GM12873 (cell line): ENCODE measurements around the gene UMODL1.

Experiments used
- TF ChIP-seq, protein P1 (sequence below): IDR thresholded peaks from 2 replicates; pipeline ENCODE4 v1.5.1; 2012; ENCODE audit warnings: low read depth, mild to moderate bottlenecking, moderate library complexity, low read length, control low read depth; ENCODE audit not compliant: insufficient read depth; ENCODE audit errors: missing control alignments

UMODL1 gene

DNA sequence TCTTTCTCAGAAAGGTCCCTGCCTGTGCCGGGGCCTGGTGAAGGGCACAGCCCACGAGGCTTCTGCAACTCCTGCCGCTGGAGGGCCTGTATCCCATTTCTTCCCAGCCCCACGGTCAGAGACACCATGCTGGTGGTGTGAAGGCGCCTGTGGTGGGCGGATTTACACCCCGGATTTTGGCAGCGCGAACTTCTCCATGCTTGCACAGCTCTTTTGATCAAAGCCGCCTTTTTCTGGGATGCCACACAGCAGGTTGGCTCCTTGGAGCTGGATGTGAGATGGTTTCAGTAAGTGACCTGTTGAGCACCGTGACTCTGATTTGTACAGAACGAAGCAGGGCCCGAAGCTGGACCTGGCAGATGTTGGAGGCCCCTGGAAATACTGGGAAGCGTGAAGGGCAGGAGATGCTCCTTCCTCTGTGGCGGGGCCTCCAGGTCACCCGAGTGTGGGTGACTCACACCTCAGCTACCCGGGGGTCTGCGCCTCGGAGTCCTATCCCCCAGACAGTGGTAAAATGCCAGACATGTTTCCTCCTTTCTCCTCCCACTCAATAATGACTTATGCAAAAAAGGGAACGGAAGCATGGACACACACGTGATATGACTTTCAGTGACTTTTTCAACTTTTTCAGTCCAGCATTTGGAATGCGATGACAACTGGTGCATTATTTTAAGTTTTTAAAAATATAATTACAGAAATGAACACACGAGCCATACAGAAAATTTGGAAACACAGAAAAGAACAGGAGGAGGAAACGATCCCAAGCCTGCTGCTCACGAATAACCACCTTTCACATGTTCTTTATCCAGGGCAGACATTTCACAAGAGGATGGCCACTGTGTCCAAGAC, 9.0 kb downstream of the UMODL1 start:
- TF ChIP-seq, protein P1, sequence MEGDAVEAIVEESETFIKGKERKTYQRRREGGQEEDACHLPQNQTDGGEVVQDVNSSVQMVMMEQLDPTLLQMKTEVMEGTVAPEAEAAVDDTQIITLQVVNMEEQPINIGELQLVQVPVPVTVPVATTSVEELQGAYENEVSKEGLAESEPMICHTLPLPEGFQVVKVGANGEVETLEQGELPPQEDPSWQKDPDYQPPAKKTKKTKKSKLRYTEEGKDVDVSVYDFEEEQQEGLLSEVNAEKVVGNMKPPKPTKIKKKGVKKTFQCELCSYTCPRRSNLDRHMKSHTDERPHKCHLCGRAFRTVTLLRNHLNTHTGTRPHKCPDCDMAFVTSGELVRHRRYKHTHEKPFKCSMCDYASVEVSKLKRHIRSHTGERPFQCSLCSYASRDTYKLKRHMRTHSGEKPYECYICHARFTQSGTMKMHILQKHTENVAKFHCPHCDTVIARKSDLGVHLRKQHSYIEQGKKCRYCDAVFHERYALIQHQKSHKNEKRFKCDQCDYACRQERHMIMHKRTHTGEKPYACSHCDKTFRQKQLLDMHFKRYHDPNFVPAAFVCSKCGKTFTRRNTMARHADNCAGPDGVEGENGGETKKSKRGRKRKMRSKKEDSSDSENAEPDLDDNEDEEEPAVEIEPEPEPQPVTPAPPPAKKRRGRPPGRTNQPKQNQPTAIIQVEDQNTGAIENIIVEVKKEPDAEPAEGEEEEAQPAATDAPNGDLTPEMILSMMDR, result no peak

DNA sequence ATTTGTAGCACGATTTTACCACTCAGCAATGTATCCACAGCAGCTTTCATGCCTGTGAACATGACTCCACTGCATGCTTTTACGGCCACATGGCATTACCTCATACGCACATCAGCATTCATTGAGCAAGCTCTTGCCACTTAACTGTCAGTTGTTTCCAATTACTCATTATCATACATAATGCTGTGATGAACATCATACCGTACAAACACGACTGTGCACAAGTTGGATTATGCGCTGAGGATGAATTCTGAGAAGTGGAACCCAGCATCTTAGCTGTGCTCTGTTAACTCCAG, 9.6 kb downstream of the UMODL1 start:
- TF ChIP-seq, protein P1, result no peak

DNA sequence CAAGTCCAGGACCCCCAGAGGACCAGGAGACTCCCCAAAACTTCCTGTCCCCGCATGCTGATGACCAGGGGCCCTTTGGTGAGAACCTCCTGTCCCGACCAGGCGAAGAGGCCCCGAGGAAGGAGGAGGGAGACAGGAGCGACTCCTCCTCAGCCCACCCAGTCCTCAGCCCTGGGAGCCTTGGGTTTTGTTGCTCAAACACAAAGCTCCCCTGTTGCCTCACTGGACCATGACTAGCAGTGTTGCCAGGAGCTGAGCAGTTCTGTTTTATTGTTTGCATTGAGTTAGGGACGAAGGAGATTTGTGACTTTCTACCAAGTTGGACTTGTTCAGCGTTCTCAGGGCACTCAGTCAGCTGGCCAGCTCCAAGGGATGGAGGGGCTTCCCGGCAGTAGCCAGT, 10.0 kb downstream of the UMODL1 start:
- TF ChIP-seq, protein P1, result no peak

DNA sequence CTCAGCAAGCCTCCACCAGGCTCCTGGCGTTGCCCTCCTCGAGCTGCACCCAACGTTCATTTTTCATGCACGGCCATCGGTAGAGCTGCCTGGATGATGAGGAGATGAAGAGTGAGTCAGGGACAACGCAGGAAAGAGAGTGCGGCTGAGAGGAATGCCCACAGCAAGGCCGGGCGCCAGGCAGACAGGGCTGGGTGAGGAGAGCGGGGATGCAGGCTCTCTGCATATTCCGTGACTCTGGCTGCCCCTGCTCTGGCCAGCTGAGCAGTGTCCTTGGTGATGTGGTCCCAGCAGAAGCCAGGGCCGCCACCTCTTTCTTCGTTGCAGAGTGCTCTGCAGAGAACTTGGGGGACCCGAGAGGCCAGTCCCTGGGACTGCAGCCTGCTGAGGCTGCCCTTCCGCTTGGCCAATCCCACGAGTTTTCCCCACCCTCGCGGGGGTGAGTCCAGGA, 10.8 kb downstream of the UMODL1 start:
- TF ChIP-seq, protein P1, result no peak

DNA sequence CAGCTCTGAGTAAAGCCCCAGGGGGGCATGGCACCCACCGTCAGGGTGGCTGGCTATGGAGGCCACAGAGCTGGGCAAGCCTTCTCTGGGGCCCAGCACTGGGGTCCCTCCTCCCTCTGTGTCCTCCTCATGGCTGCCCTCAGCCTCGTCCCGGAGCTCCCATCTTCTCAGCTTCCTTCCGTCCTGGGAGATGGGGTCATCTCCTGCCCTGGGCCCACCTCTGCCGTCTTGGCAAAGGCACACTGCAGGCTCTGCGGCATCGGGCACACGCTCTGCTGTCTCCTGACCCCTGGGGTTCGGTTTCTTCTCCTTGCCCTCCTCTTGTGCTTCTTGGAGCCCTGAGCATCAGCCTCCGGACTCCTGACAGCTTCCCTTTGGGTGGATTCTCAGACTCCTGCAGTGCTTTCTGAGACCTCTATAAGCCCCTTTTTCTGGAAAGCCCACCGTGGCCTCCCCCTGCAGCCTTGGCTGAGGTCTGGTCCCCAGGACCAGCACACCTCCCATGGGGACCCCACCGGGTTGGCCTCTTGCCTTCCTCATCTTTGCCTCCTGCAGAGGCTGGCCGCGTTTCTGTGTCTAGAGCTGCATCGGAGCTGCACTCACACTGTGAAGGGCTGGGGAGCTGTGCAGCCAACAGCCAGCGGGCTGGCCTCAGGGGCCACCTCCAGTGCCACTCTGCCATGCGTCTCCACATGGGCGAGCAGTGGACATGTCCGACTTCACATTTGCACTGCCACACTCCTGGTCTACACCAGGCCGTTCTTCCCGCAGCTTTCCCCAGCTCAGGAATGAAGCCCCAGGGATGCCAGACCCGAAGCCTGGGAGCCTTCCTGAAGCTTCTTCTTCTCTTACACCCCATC, 11.6 kb downstream of the UMODL1 start:
- TF ChIP-seq, protein P1, result no peak

DNA sequence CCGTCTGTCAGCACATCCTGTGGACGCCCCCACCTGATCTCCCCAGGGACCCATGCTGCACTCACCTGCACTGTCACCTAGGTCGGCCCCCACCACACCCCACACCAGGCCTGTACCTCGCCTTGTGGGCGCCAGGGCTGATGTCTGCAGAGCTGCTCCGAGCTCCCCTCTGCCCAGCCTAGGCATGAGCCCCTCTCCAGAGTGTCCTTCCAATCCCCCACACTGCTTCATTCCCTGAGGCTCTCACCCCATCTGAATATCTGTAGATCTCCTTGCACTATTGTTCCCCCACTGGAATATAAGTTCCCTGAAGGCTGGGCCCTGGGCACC, 12.2 kb downstream of the UMODL1 start:
- TF ChIP-seq, protein P1, result no peak

DNA sequence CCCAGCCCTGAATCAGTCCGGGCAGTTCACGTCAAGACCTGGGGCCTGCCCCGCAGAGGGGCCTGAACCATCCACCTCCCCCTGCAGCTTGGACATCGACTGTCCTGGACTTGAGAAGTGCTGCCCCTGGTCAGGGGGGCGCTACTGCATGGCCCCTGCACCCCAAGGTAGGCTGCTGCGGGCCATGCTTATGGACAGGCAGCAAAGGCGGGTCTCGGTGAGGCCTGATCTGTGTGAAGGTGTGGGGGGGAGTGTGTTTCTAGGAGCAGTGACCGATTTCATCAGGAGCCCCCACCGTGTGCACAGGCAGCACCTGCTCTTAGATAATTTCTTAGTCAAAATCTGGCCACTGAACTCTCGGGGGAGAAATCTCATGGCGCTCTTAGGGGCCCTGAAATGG, 13.0 kb downstream of the UMODL1 start:
- TF ChIP-seq, protein P1, result no peak
